Dendritic cell treated with granulocyte-macrophage colony-stimulating factor and Interleukin-4, amounts not matched to agents 40 ng/mL and 50 ng/mL, for 4 days (primary cell): ENCODE measurements around the gene FKRP.
"Not testable (repeated sequence)": the region's sequence is repeated elsewhere in the genome, so short reads cannot be mapped to it uniquely, and the experiment has no call there.

Experiments used
- H3K27ac Mint-ChIP-seq: one replicate; pipeline ENCODE4 v1.8.0; 2022; ENCODE audit warnings: mild to moderate bottlenecking, mixed read lengths
- H3K27me3 Mint-ChIP-seq: one replicate; pipeline ENCODE4 v1.8.0; 2022; ENCODE audit warnings: mild to moderate bottlenecking, mixed read lengths
- H3K36me3 Mint-ChIP-seq: one replicate; pipeline ENCODE4 v1.8.0; 2022; ENCODE audit warnings: low read depth, mixed read lengths
- H3K4me1 Mint-ChIP-seq: one replicate; pipeline ENCODE4 v1.8.0; 2022; ENCODE audit warnings: low read depth, mixed read lengths
- H3K4me3 Mint-ChIP-seq: one replicate; pipeline ENCODE4 v1.8.0; 2022; ENCODE audit warnings: mild to moderate bottlenecking, moderate library complexity, mixed read lengths
- H3K9me3 Mint-ChIP-seq: one replicate; pipeline ENCODE4 v1.8.0; 2022; ENCODE audit warnings: mixed read lengths
- intact Hi-C: fragments of 100-400 bp; cut with micrococcal nuclease; formaldehyde crosslinking; loops from one replicate; pipeline ENCODE4 v1.15.0; 2022

Gene FKRP

DNA sequence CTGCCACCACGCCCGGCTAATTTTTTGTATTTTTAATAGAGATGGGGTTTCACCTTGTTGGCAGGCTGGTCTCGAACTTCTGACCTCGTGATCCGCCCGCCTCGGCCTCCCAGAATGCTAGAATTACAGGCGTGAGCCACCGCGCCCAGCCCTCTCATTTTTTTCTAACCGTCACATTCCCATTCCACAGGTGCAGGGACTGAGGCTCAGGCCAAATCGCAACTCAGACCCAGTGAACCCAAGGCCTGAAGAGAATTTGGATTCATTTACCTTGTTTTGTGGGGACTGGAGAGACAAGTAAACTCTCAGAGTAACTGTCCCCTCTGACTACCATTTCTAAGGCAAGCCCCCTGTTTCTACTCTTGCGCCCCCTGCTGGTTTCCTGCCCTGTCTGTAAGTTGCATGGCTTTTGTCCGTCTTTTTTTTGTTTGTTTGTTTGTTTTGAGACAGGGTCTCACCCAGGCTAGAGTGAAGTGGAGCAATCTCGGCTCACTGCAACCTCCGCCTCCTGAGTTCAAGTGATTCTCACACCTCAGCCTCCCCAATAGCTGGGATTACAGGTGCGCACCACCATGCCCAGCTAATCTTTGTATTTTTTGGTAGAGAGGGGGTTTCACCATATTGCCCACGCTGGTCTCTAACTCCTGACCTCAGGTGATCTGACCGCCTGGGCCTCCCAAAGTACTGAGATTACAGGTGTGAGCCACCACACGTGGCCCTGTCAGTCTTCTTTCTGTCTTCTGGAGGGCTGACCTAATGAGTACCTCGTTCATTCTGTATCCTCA, 2.7 kb downstream of the FKRP start:
- Mint-ChIP-seq H3K4me1 (peaks cover 55% of the 10 kb centered on the region), H3K4me3 (no peak overlapping the region), H3K27me3 (no peaks in the 10 kb centered on the region), H3K27ac (no peak overlapping the region), H3K9me3 (no peaks in the 10 kb centered on the region), H3K36me3 (peaks cover 34% of the 10 kb centered on the region)
- intact Hi-C loops, result loop anchor here (1.0 kb wide), 1 partner anchor 44 kb away; no protein-coding TSS in a partner anchor

GRCh38 chr19:46753420-46754155, 7.7 kb downstream of the FKRP start:
- Mint-ChIP-seq H3K27me3 (no peaks in the 10 kb centered on the region), H3K4me1 (peaks cover 52% of the 10 kb centered on the region), H3K27ac (no peak overlapping the region), H3K9me3 (no peaks in the 10 kb centered on the region), H3K4me3 (no peak overlapping the region), H3K36me3 (peaks cover 34% of the 10 kb centered on the region)
- intact Hi-C loops, result no loop called here

GRCh38 chr19:46755077-46755852, 9.4 kb downstream of the FKRP start:
- intact Hi-C loops, result no loop called here
- Mint-ChIP-seq H3K36me3 (peaks cover 30% of the 10 kb centered on the region), H3K9me3 (no peaks in the 10 kb centered on the region), H3K27ac (peak overlapping the region; percentile 12), H3K4me3 (no peak overlapping the region), H3K4me1 (peaks cover 57% of the 10 kb centered on the region), H3K27me3 (no peaks in the 10 kb centered on the region)

DNA sequence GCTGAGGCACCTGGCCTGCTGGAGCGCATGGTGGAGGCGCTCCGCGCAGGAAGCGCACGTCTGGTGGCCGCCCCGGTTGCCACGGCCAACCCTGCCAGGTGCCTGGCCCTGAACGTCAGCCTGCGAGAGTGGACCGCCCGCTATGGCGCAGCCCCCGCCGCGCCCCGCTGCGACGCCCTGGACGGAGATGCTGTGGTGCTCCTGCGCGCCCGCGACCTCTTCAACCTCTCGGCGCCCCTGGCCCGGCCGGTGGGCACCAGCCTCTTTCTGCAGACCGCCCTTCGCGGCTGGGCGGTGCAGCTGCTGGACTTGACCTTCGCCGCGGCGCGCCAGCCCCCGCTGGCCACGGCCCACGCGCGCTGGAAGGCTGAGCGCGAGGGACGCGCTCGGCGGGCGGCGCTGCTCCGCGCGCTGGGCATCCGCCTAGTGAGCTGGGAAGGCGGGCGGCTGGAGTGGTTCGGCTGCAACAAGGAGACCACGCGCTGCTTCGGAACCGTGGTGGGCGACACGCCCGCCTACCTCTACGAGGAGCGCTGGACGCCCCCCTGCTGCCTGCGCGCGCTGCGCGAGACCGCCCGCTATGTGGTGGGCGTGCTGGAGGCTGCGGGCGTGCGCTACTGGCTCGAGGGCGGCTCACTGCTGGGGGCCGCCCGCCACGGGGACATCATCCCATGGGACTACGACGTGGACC, 10.1 kb downstream of the FKRP start:
- peaks cover 55% of the 10 kb centered on the region for H3K4me1 Mint-ChIP-seq
- H3K4me3 Mint-ChIP-seq, result no peak overlapping the region
- intact Hi-C loops, result no loop called here
- no peaks in the 10 kb centered on the region for H3K27me3 Mint-ChIP-seq
- no peak overlapping the region for H3K27ac Mint-ChIP-seq
- peaks cover 23% of the 10 kb centered on the region for H3K36me3 Mint-ChIP-seq
- no peaks in the 10 kb centered on the region for H3K9me3 Mint-ChIP-seq

- intact Hi-C loops, result no loop called here
- H3K4me3 Mint-ChIP-seq, result peak overlapping the region; percentile 17
- no peaks in the 10 kb centered on the region for H3K27me3 Mint-ChIP-seq
- no peak overlapping the region for H3K27ac Mint-ChIP-seq
- peaks cover 56% of the 10 kb centered on the region for H3K4me1 Mint-ChIP-seq
- H3K36me3 Mint-ChIP-seq, result peaks cover 22% of the 10 kb centered on the region
- no peaks in the 10 kb centered on the region for H3K9me3 Mint-ChIP-seq
These were observed 10.7 kb downstream of the FKRP start for GRCh38 chr19:46756544-46756888.

DNA sequence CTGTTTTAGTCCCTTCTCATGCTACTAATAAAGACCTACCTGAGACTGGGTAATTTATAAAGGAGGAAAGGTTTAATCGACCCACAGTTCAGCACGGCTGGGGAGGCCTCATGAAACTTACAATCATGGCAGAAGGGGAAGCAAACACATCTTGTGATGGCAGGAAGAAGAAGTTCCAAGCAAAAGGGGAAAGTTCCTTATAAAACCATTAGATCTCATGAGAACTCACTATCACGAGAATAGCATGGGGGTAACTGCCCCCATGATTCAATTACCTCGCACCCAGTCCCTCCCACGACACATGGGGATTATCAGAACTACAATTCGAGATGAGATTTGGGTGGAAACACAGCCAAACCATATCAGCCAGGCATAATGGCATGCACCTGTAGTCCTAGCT, 13.3 kb downstream of the FKRP start:
- Mint-ChIP-seq H3K36me3 (peaks cover 11% of the 10 kb centered on the region), H3K27ac (peak overlapping the region; percentile 41), H3K4me3 (no peak overlapping the region), H3K9me3 (no peaks in the 10 kb centered on the region), H3K4me1 (peaks cover 45% of the 10 kb centered on the region), H3K27me3 (no peaks in the 10 kb centered on the region)
- intact Hi-C loops, result no loop called here

- Mint-ChIP-seq H3K4me1 (peaks cover 47% of the 10 kb centered on the region), H3K9me3 (no peaks in the 10 kb centered on the region), H3K36me3 (peaks cover 11% of the 10 kb centered on the region), H3K27me3 (no peaks in the 10 kb centered on the region), H3K4me3 (no peak overlapping the region), H3K27ac (peak overlapping the region; percentile 41)
- intact Hi-C loops, result no loop called here
These were observed 14.0 kb downstream of the FKRP start for GRCh38 chr19:46759817-46760333.

DNA sequence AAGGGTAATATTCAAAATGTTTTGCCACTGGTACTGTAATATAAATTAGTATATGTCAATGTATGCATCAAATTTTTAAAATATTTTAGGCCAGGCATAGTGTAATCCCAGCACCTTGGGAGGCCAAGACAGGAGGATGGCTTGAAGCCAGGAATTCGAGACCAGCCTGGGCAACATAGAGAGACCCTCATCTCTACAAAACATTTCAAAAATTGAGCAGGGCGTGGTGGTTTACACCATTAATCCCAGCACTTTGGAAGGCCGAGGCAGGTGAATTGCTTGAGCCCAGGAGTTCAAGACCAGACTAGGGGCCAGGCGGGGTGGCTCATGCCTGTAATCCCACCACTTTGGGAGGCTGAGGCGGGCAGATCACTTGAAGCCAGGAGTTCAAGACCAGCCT, 14.5 kb downstream of the FKRP start:
- Mint-ChIP-seq H3K27me3 (no peaks in the 10 kb centered on the region), H3K4me1 (peaks cover 46% of the 10 kb centered on the region), H3K9me3 (no peaks in the 10 kb centered on the region), H3K36me3 (peaks cover 11% of the 10 kb centered on the region), H3K27ac (no peak overlapping the region), H3K4me3 (no peak overlapping the region)
- intact Hi-C loops, result no loop called here

DNA sequence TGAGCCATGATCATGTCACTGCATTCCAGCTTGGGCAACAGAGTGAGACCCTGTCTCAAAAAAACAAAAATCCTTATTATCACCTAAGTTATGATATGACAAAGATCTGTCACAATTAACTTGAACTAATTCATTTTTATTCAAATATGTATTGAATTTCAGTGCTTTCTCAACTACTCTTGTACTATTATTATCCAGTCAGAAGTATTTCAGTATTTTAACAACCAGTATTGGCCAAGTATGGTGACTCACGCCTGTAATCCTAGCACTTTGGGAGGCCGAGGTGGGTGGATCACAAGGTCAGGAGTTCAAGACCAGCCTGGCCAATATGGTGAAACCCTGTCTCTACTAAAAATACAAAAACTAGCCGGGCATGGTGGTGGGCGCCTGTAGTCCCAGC, 15.0 kb downstream of the FKRP start:
- intact Hi-C loops, H3K4me3 Mint-ChIP-seq, H3K27me3 Mint-ChIP-seq, H3K27ac Mint-ChIP-seq, H3K9me3 Mint-ChIP-seq: not testable (repeated sequence)
- Mint-ChIP-seq H3K36me3 (peaks cover 11% of the 10 kb centered on the region), H3K4me1 (peaks cover 43% of the 10 kb centered on the region)

DNA sequence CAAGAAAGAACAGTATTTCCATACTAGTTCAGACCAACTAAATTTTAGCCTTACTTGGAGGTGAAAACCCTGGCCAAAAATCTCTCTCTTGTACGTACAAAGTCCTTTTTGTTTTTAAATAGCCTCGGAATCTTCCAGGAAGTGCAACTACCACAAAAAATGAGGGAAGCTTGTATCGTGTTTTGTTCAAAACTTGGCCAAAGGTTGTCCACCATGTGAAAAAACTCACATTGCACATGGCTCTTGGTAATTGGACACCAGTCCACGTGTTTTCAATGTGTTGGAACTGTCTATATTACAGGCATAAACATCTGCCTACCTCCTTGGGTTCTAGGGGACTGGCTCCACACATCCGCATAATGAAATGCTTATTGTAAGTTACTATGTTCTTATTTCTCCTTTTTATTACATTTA, 15.6 kb downstream of the FKRP start:
- no peak overlapping the region for H3K27ac Mint-ChIP-seq
- peaks cover 8% of the 10 kb centered on the region for H3K36me3 Mint-ChIP-seq
- H3K4me3 Mint-ChIP-seq, result no peak overlapping the region
- intact Hi-C loops, result no loop called here
- H3K4me1 Mint-ChIP-seq, result peaks cover 41% of the 10 kb centered on the region
- H3K9me3 Mint-ChIP-seq, result no peaks in the 10 kb centered on the region
- no peaks in the 10 kb centered on the region for H3K27me3 Mint-ChIP-seq

DNA sequence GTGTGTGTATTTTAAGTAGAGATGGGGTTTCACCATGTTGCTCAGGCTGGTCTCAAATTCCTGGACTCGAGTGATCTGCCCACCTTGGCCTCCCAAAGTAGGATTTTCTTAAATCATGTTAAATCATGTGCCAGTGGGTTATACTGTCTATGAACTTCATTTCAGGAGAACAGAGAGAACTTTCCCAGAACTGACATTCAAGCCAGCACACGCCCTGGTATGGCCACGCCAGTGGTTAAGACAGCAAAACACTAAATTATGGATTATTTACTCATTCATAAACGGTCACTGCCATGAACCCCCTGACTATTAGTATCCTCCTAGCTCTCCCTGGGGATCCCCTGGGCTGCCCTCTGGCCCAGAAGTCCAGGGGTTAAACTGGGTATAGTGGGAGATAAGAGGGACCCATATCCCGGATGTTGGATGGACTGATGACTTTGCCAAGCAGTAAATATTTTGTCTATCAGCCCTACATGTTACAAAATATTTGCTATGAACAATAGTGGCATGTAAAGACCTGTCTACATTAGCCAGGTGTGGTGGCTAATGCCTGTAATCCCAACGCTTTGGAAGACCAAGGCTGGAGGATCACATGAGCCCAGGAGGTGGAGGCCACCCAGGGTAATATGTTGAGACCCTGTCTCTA, 16.5 kb downstream of the FKRP start:
- intact Hi-C loops, result no loop called here
- Mint-ChIP-seq H3K9me3 (no peaks in the 10 kb centered on the region), H3K27ac (no peak overlapping the region), H3K36me3 (no peaks in the 10 kb centered on the region), H3K4me3 (no peak overlapping the region), H3K27me3 (no peaks in the 10 kb centered on the region), H3K4me1 (peaks cover 38% of the 10 kb centered on the region)

DNA sequence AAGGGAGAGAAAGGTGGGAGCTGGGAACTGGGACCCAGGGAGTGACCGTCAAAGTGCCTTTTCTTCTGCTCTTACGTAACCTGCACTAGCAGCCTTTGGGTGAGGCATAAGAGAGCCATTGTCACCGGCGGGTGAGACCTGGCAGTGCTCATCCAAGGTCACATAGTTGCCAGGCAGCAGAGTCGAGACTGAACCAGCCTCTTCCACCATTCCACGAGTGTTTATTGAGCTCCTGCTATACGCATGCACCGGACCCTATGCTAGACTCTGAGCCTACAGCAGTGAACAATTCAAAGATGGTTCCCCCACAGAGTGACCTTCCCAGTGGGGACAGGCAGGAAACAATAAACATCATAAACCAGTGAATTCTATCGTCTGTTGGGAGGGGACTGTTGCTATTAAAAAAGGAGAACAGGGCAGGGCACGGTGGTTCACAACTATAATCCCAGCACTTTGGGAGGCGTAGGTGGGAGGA, 19.0 kb downstream of the FKRP start:
- no peaks in the 10 kb centered on the region for H3K27me3 Mint-ChIP-seq
- H3K36me3 Mint-ChIP-seq, result no peaks in the 10 kb centered on the region
- H3K4me3 Mint-ChIP-seq, result no peak overlapping the region
- H3K9me3 Mint-ChIP-seq, result no peaks in the 10 kb centered on the region
- H3K27ac Mint-ChIP-seq, result peak overlapping the region; percentile 59
- intact Hi-C loops, result no loop called here
- H3K4me1 Mint-ChIP-seq, result peaks cover 21% of the 10 kb centered on the region
